Stimulated activated CD4-positive, alpha-beta T cell treated with anti-CD3 and anti-CD28 coated beads, TNF-alpha, amount 100 ng/mL, for 48 hours (primary cell): Measurements from ENCODE around the gene SQSTM1.
"Not testable (repeated sequence)": the region's sequence is repeated elsewhere in the genome, so short reads cannot be mapped to it uniquely, and the experiment has no call there.

Experiments
- DNase-seq, 3 donors: peaks; one replicate each; pipeline ENCODE4 v3.0.0-alpha.2; 2020; ENCODE audit warnings: low read depth in 3 of 3

Gene SQSTM1

DNA sequence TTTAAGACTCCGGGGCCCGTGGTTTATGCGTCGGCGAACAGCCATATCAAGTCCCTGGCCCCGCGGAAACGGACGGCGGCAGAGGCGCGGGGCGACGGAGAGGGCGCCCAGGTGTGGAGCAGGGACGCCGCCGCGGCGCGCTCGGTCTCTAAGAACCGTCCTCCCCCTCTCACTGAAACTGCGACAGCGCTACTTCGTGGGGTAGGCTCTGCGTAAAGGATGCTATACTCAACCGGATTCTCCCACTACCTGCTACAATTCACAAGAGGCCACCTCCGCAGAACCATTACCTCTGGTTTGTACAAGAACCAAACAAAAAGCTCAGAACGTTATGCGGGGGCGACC is 37.5 kb downstream of the SQSTM1 start:
- DNase-seq, result peak; percentile 18 to 37 (median 19)

DNA sequence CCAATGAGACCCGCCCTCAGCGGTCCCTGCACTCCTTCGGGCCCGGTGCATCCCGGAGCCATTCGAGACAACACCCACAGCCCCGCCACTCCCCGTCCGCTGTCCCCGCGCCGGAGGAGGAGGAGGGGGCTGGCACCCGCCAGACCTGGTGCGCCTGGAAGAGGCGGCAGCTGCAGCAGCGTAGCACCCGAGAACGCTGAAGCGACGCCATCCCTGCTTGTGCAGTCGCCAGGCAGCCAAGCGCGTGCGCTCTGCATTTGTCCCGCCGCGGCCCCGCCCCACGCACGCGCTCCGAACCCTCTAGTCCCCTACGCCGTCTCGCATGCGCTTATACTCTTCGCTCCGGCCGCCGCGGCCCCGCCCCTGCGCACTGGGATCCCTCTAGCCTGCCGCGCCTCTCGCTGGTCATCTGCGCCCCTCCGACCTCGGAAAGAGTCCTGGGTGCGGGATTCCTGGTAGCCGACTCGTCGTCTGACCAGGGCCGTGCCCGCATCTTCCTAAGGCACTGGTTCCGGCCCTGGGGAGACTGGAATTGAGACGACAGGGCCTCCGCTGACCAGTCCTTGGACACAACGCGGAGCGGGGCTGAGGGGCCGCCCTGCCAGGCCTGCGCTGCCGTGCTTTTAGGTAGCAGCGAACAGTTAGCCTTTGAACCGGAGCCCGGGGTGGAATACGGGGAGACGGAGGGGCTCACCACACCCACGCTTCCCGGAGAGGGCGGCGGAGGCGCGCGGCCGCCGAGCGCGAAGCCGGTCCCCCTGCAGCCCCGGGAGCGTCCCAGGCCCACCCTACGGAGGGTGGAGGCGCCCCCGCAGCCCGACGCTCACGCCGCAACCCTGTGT is 38.1 kb downstream of the SQSTM1 start, which contains the start of gene MRNIP:
MRNIP (minus strand) TSS at position 232 of the 842 bp plus-strand sequence; CDS start at position 211, 21 bp downstream.
- DNase-seq, result peak; percentile 82 to 90 (median 82)

DNA sequence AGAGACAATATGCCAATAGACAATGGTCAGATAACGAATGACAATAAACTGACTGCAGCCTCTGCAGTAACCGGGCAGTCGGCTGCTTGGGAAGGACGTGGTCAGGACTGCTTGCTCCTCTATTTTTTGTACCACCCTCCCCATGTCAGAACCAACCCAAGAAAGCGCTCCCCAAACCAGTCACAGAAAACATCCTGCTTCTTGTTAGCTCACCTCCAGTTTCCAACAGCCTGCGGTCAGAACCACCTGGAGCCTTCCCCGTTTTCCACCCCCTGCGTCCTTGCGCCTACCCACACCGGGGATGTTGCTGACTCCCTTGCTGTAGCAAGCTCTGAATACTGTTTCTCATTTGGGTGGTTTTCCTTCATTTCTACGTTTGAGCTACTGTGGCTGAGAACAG is 39.6 kb downstream of the SQSTM1 start:
- DNase-seq, result no peak

DNA sequence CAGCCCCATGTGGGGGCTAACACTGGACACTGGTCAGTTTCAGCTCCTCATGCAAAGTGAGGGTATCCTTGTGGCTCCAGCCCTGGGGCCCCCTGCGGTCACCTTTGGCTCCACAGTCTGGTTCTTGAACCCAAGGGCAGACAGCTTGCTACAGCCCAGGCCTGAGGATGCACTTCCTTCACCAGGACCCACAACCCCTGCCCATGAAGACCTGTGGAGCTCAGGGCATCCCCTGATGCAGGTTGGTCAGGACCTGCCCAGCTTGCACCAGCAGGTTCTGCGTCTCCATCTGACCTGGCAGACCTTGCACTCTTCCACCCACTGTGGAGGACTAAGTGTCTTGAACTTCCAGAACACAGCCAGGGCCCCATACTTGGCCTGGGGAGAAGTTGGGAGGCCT is 41.6 kb downstream of the SQSTM1 start:
- no peak for DNase-seq

DNA sequence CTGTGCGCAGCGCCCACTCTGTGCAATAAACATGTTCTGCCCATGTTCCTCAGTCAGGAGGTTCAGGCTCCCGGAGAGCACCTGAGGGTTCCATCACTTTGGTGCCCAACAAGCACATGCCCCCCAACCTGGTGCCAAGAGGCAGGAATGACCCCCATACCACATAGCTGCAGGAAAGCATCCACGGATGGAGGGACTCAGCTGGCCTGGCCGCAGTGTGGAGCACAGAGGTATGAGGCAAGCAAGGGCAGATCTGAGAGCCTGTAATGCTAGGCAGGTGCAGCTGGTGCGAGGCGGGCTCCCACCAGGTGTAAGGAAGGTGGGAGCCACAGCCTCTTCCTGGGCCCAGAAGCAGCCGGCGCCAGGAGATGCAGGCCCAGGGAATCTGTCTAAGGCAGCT is 42.2 kb downstream of the SQSTM1 start:
- DNase-seq, result no peak

DNA sequence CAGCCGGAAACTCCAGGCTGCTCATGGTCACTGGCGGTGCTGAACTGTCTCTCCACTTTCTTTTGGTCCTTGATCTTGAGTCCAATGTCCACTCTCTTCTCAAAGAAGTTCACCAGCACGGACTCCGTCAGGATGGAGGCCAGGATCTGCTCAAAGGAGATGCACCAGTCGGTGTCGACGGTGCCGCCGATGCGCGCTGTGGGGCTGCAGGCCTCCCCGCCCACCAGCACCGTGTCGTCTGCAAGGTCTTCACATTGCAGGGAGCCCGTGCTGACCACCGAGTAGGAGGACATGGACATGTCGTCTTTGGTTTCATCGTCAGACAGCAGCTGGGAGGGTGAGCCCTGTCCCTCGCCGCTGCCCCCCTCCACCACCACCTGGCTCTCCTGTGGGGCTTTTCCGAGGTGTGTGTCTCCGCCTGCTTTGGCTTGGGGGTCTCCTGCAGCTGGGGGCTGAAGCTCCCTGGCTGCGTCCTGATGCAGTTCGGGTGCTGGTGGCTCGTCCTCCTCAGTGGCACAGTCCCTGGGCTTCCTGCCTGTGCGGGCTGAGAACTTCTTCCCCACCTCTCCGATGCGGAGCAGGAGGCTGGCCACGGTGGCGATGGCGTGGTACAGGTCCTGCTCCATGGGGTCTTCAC is 42.9 kb downstream of the SQSTM1 start:
- no peak for DNase-seq

DNA sequence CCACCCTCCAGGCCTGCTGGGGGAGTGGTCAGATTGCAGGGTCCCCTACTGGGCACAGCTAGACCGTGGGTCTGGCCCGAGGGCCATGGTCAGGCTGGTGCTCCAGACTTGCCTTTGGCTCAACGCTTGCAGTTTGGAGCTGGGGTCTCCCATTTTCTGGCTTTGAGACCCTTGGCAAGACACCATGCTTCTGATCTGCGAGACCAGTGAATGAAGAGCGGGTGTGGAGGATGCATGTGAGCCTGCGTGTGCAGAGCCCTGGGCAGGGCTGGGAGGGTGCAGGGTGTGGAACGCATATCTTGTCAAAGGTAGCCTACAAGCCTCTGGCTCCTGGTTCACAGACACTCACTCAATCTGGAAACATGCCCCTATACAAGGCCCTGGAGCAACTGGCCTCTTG is 44.0 kb downstream of the SQSTM1 start:
- DNase-seq, result no peak

DNA sequence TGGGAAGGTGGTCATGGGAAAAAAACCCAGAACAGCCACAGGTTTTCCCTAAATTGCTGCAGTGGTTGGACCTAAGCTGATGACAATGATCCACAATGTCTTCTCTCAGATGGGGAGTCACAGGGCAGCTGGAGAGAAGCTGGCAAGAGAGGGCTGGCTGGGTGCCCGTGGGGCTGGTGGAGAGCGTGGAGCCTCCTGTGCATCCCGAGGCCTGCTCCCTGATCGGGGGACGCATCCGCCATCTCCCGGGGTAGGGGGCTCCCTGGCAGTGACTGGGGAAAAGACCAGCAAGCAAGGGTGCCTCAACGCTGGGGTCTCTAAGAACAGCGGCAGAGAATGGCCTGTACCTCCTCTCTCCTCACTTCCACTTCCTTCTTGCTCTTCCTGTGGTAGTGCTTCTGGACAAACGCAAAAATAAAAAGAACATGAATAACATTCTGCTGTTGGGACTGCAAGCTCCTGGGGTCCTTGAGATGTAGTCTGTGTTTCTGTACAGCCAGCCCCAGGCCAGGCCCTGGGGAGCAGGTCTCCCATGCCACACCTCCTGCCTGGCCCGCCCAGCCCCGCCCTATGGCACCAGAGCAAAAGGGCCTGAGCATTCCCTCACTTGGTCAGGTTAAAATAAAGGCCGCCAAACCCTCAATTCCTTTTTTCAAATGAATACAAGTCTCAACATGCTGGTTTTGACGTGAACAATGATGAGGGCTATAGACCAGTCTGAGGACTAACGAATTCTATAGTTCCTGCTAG is 45.0 kb downstream of the SQSTM1 start:
- no peak for DNase-seq

DNA sequence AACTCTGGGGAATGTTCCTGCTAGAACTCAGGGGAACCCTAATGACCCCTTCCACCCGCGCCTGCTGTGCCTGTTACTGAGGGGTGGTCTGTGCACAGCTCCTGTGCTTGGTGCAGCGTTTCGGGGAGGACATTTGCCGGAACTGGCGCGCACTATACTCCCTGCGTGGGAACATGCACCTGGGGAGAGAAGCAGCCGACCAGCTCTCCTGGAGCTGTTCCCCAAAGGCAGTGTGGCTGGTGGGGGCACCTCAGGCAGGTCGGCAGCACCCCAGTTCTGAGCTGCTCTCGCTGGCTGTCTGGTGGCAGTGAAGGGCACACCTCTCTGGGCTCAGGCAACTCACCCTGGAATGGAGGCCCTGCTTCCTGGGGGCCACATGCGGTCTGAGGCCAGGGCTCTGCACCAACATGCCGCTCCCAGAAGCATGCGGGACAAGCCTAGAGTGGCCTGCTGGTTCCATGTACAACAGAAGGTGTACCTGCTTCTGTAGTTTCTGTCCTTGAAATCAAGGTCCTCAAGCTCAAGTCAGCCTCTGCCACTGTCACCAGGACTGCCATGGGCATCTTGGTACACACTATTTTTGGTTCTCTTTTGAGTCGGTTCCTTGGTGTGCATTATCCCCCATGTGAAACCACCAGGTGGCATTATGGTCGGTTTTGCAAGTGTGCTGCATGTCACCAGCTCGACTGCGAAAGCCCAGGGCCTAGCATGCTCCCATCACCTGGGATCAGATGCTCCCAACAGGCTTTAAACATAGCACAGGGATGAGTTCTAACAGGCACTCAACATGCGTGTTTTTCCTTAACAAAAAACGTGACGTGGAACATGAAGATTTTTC is 45.8 kb downstream of the SQSTM1 start:
- DNase-seq, result peak in 2 of 3 donors; percentile 6 to 27

DNA sequence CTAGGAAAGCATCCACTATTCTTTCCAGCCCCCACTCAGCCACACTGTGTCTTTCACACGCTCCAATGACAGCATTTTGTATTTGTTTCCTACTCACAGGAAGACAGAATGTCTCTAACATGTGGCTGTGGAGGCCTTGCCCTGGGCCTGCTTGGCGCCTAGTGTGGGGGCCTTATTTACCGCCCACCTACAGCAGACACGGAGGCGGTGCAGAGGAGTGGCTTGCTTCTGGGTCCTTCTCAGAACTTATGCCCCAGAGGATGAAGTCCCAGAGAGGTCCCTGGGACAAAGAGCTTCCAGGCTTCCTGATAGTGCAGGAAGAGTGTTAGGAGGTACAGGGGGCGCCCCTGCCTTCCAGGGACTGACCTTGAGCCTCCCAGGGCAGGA is 46.4 kb downstream of the SQSTM1 start:
- no peak for DNase-seq

DNA sequence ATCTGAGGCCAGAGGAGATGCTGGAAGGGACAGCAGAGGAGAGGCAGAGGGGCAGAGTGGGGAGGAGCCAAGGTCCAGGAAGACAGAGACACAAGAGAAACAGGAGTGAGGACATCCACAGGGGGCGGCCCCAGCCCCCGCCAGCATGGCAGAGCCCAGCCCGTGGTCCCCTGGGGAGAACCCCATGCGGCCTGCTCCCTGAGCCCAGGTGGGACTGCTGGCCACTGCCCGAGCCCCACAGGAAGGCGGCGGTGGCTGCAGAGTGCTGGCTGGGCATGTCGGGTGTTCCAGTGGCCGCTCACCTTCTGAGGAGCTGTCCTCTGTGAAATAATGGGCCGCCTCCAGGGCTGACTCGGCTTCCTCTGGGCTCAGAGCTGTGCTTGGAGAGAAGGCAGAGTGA is 46.8 kb downstream of the SQSTM1 start:
- DNase-seq, result no peak

DNA sequence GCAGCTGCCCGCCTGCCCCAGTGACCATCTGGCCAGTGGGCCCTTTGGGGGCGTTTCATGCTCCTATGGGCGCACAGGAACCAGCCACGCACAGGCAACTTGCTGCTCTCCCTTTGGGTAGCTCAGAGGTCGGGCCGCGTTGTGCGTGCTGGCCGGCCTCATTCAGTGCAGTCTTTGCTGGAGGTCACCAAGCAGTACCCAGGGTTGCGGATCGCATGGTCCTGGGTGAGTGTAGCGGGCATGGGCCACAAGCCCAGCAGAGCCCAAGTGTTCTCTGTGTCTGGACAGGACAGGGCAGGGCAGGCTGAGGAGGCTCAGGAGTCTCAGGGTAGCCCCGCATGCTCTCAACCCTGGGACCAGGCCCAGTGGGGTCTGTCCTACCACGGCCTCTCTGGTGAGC is 47.8 kb downstream of the SQSTM1 start:
- no peak for DNase-seq

DNA sequence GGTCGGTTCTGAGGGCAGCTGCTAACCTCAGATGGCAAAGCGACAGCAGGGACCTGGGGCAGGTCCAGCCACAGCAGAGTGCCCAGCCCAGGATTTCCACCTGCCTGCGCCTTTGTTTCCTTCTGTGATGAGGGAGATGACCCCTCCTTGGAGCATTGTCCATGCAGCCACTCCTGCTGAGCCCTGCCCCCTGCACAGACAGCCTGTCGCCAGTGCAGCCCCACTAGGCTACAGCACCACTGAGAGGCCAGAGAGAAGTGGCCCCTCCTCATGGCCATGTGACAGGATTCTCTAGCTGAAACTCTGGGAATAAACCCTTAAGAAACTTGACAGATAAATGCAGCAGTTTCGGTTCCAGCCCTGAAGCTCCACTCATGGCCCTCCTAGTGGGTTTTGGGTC is 48.4 kb downstream of the SQSTM1 start:
- DNase-seq, result no peak

DNA sequence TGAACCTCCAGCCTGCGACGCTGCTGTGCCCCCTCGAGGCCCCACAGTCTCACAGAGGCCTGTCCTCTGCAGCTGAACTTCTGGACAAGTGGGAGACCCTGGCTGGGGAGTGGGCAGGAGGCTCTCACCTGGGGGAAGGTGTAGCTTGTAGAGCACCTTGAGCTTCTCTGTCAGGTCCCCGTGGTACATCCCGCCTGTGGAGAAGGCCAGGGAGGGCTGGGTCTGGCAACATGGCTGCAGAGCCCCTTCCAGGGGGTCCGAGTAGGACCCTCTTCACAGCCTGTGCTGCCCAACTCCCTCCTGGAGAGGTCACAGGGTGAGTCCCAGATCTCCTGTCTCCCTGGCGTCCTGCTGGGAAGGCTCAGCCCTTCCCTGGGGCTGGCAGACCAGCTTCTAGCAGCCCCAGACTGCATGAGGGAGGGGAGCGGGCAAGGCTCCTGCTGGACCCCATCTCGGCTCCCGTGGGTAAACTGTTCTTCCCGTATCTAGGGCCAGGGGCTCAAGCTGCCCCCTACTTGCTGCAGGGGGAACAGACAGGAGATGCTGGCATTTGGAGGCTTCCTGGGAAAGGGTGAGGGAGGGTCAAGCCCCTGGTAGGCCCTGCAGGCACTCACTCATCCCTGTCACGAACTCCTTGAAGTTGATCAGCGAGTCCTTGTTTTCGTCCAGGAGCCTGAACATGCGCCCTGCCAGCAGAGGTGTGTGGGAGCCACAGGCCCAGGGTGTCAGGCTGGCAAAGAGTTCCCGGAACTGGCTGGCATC is 49.1 kb downstream of the SQSTM1 start:
- DNase-seq, result no peak

DNA sequence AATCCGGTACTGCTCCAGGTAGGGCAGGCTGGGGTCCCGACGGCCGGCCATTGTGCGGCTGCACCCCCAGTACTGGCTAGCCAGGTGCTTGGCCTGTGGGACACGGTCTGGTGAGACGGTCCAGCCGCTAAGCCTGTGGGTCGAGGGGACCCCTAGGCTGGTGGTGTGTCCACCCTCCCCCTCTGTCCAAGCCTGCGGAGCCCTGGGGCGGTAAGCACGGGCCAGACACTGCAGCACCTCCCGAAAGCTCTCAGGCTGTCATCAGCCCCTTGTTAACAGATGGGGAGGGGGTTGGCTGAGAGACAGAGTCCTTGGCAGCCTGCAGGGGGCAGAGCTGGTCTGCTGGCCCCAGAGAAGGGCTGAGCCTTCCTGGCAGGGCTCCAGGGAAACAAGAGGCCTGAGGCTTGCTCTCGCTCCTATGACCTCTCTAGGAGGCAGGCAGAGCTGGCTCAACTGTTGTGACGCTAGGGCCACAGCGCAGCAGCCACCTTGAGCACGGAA is 49.7 kb downstream of the SQSTM1 start:
- DNase-seq, result no peak

DNA sequence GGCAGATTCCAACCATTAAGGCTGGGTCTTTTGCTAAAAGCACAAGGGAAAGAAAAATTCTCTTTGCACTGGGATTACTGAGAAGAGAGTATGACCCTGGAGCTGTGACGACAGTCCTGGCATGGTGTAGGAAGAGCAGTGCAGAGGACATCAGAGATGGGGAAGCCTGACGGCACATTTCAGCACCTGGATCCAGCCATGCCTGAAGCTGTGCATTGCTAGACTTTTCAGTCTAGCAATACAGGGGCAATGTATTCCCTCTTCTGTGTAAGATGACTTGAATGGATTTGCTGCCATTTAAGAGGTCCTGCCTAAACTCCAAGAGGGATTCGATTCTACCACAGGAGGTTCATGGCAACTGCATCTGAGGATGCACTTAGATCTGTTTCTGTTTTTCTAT is 50.2 kb downstream of the SQSTM1 start:
- DNase-seq, result no peak

DNA sequence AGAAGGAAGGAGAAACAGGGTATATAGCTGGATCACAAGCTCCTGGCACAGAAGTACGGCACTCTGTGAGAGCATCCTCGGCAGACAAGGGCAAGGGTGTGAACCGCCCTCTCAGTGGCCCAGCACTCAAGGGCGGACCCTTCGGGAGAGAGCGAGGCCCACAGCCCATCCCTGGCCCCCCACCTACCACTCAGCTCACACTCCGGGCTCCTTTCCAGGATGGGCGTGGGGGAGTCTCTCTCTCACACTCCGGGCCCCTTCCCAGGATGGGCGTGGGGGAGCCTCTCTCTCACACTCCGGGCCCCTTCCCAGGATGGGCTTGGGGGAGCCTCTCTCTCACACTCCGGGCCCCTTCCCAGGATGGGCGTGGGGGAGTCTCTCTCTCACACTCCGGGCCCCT is 50.8 kb downstream of the SQSTM1 start:
- DNase-seq, result not testable (repeated sequence)

DNA sequence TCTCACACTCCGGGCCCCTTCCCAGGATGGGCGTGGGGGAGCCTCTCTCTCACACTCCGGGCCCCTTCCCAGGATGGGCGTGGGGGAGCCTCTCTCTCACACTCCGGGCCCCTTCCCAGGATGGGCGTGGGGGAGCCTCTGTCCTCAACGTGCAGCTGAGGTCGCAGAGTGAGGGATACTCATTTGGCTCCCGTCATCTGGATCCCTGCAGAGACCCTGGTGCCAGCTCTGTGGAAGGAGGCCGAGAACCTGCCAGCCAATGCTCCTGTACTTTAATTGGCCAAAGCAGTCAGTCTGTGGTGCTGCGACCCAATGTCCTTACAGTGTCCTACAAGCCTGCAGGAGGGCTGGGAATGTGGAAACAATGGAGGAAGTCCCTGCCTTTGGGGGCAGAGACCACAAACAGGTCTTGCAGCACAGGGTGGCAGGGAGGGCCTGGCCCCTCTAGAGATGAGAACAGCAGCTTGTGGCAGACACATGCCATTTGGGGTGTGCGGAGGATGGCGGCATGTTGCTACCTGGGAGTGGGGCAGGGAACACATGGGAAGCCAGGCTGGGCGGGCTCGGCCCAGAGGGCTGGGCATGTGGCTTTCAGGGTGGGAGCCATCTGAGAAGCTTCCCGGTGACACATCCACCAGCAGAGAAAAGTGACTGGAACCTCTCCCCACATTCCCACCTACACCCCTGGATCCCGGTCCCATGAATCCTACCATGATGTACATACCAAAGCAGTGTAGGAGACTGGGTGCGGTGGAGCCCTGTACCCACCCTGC is 51.5 kb downstream of the SQSTM1 start:
- no peak for DNase-seq

DNA sequence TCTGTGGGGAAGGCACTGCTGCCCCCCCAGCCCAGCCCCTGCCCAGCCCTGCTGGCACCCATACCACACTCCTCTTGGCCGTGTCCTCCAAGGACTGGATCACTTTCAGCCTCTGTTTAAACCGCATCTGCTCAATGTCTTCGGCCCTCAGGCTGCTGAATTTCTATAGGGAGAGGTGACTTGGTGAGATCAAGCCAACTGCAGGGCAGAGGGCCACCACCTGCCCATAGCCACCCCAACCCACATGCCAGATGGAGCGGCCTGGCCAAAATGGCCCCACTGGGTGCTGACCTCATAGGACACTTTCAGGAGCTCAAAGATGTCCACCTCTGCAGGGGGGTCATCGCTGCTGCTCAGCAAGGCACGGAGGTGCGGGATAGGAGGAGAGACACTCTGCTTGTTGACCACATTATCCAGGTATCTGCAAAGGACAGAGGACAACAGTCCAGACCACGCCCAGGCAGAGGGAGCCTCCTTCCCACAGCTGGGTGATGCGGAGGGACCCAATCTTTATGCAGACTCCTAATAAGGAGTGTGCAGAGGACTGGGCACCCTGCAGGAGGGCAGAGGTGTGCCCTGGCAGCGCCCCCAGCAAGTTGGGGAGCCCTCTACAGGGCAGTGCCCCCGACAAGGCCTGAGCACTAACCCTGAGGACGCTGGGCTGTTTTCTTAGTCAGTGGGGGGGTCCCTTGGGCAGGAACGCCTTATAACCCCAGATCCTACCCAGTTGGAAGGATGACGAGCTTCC is 52.3 kb downstream of the SQSTM1 start:
- DNase-seq, result no peak
